ENCODE measurements around the gene PCARE. TPM values are rescaled to one million over a fixed set of nuclear protein-coding genes. Genes with fewer than 3 reads are reported as not detected.
"Not testable (repeated sequence)": the region's sequence is repeated elsewhere in the genome, so short reads cannot be mapped to it uniquely, and the experiment has no call there.

PCARE gene
- total RNA-seq, 4 donors from 2014 or later = not detected

DNA sequence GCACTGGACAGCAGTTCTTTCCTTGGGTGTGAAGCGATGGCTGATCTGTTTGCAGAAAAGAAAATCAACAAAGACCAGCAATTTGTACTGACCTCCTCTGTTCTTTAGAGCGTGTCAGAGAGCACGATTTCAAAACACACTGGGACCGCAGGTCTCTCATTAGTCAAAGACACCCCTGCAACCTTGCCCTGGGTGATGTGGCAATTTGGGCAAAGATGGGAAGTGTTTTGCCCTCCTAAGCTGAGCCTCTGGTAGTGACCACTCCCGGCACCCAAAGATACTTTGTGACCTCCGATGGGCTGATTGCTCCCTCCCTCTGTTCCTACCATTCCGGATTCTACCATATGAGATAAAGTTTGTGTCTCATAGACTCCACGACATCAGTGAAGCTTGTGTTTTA lies 22.6 kb upstream of the PCARE start:
- Histone ChIP-seq H3K27me3 (no peaks in the 10 kb centered on the region), H3K36me3 (no peaks in the 10 kb centered on the region), H3K27ac (no peak overlapping the region), H3K4me1 (no peaks in the 10 kb centered on the region), H3K9me3 (no peaks in the 10 kb centered on the region), H3K4me3 (no peak overlapping the region)
- TF ChIP-seq, protein P1, sequence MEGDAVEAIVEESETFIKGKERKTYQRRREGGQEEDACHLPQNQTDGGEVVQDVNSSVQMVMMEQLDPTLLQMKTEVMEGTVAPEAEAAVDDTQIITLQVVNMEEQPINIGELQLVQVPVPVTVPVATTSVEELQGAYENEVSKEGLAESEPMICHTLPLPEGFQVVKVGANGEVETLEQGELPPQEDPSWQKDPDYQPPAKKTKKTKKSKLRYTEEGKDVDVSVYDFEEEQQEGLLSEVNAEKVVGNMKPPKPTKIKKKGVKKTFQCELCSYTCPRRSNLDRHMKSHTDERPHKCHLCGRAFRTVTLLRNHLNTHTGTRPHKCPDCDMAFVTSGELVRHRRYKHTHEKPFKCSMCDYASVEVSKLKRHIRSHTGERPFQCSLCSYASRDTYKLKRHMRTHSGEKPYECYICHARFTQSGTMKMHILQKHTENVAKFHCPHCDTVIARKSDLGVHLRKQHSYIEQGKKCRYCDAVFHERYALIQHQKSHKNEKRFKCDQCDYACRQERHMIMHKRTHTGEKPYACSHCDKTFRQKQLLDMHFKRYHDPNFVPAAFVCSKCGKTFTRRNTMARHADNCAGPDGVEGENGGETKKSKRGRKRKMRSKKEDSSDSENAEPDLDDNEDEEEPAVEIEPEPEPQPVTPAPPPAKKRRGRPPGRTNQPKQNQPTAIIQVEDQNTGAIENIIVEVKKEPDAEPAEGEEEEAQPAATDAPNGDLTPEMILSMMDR (IDR thresholded peaks at IDR 0.05) = no peak
- no peak for TF ChIP-seq POLR2A (IDR thresholded peaks at IDR 0.05)
- intact Hi-C loops (cut with DNase I; ENCODE audit: low total_unique reads) = no loop called here
- no peak for DNase-seq

DNA sequence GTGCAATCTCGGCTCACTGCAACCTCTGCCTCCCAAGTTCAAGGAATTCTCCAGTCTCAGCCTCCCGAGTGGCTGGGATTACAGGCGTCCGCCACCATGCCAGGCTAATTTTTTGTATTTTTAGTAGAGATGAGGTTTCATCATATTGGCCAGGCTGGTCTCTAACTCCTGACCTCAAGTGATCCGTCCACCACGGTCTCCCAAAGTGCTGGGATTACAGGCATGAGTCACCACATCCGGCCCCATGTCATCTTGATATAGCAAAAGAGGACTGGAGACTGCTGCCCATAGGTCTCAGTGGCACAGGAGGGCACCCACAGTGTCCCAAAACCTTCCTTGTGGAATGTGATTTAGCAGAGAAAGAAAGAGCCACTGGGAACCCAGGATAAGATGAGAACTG lies 16.0 kb upstream of the PCARE start:
- H3K4me1 ChIP-seq; H3K4me3 ChIP-seq; H3K27ac ChIP-seq; intact Hi-C loops (cut with DNase I; ENCODE audit: low total_unique reads); H3K36me3 ChIP-seq; H3K27me3 ChIP-seq; H3K9me3 ChIP-seq; DNase-seq: not testable (repeated sequence)

DNA sequence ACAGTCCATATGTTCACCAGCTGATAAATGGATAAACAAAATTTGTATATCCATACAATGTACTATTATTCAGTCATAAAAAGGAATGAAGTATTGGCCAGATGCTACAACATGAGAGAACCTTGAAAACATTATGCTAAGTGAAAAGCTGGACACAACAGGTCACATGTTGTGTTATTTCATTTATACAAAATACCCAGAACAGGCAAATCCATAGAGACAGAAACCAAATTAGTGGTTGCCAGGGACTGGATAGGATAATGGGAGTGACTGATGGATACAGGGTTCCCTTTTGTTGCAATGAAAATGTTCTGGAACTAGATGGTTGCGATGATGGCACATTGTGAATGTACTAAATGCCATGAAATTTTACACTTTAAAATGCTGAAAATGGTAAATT lies 10.2 kb upstream of the PCARE start:
- H3K9me3 ChIP-seq = no peaks in the 10 kb centered on the region
- no peak for TF ChIP-seq POLR2A (IDR thresholded peaks at IDR 0.05)
- TF ChIP-seq, protein P1 (IDR thresholded peaks at IDR 0.05) = no peak
- H3K27me3 ChIP-seq = no peaks in the 10 kb centered on the region
- no peak overlapping the region for H3K27ac ChIP-seq
- H3K4me1 ChIP-seq = no peaks in the 10 kb centered on the region
- DNase-seq = no peak
- H3K4me3 ChIP-seq = no peak overlapping the region
- H3K36me3 ChIP-seq = no peaks in the 10 kb centered on the region
- intact Hi-C loops (cut with DNase I; ENCODE audit: low total_unique reads) = no loop called here

DNA sequence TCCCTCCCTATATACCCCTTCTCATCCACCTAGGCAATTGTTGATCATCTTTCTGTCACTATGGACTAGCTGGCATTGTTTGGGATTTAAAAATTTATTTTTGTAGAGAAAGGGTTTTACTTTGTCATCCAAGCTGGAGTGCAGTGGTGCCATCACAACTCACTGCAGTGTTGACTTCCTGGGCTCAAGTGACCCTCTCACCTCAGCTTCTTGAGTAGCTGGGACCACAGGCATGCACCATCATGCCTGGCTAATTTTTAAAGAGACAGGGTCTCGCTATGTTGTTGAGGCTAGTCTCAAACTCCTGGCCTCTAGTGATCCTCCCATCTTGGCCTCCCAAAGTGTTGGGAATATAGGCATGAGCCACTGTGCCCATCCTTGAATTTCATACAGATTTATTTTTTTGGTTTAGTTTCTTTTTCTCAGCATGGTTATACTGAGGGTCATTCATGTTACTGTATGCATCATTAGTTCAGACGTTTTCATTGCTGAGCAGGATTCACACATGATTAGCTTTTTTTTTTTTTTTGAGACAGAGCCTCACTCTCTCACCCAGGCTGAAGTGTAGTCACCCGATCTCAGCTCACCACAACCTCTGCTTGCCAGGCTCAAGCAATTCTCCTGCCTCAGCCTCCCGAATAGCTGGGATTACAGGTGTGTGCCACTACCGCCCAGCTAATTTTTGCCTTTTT lies 8.6 kb upstream of the PCARE start:
- Histone ChIP-seq H3K4me1 (no peaks in the 10 kb centered on the region), H3K27me3 (no peaks in the 10 kb centered on the region), H3K27ac (no peak overlapping the region), H3K36me3 (no peaks in the 10 kb centered on the region), H3K9me3 (no peaks in the 10 kb centered on the region), H3K4me3 (no peak overlapping the region)
- TF ChIP-seq, protein P1 (IDR thresholded peaks at IDR 0.05) = no peak
- TF ChIP-seq POLR2A (IDR thresholded peaks at IDR 0.05) = no peak
- DNase-seq = no peak
- intact Hi-C loops (cut with DNase I; ENCODE audit: low total_unique reads) = no loop called here

DNA sequence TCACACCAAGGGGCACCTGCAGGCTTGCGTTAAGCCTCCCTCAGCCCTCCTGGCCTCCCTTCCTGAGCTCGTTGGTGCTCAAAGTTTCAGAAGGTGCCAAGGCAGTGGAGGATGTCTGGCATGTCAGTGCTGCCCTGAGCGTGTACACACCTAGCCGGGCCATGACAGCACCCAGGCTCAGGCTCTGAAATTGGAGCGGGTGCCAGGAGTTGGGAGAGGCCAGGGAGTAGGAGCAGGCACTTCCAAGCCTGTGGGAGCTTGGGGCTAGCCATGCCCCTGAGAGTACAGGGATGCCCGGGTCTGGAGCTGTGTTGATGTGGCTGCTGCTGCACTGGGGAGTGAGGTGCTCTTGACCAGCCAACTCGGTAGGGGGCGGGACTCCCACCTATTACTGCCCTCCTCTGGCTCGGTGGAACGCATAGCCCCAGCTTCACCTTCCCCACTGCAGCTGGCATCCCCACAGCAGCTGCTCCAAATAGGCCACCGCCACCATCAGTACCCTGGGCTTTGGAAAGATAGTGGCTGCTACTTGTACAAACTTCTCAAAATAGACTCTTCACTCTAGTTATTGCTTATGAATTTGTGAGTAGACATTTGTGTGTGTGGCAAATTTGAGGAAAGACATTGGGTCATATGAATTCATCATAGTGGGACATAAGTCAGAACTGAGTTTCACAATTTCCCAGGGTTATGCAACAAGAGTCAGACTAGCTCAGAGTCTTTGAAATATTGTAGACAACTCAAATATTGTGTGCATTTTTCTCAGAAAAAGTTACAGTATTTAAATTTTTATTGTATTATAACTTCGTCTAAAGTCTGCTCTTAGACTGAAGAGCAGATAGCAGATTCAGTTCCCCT lies 6.8 kb upstream of the PCARE start:
- no peak for TF ChIP-seq POLR2A (IDR thresholded peaks at IDR 0.05)
- TF ChIP-seq, protein P1 (IDR thresholded peaks at IDR 0.05) = no peak
- Histone ChIP-seq H3K4me3 (no peak overlapping the region), H3K9me3 (no peaks in the 10 kb centered on the region), H3K27me3 (no peaks in the 10 kb centered on the region), H3K36me3 (no peaks in the 10 kb centered on the region), H3K4me1 (no peaks in the 10 kb centered on the region), H3K27ac (no peak overlapping the region)
- intact Hi-C loops (cut with DNase I; ENCODE audit: low total_unique reads) = no loop called here
- no peak for DNase-seq
